Erythroblast (primary cell): ENCODE measurements around the gene CLBA1.

Source experiments
- GATA1 ChIP-seq: IDR thresholded peaks from 2 replicates; pipeline ENCODE4 v1.6.1; 2011; ENCODE audit warnings: low read depth, mild to moderate bottlenecking, control low read depth, low read length, moderate library complexity
- POLR2A ChIP-seq: IDR thresholded peaks from 2 replicates; pipeline ENCODE4 v1.6.1; 2011; ENCODE audit warnings: mild to moderate bottlenecking, low read length

- TF ChIP-seq POLR2A (no peak), GATA1 (no peak)
Measured at GRCh38 chr14:105042813-105043212, 57.2 kb downstream of the CLBA1 start.
